KMS-11 (cell line): Measurements from ENCODE around the gene NIPSNAP3A.

Experiments used
- H2AFZ ChIP-seq: fragments of 200-600 bp; sonication (generic); 2 replicates; pipeline ENCODE4 v1.6.1; 2016; ENCODE audit warnings: antibody characterized with exemption, mixed run types, low read depth
- H3K27ac ChIP-seq: fragments of 200-600 bp; sonication (generic); 2 replicates; pipeline ENCODE4 v1.6.1; 2016; ENCODE audit warnings: mild to moderate bottlenecking, mixed run types
- H3K27me3 ChIP-seq: fragments of 200-600 bp; sonication (generic); 2 replicates; pipeline ENCODE4 v1.6.1; 2017; ENCODE audit warnings: mild to moderate bottlenecking, low read depth, mixed run types, moderate library complexity; ENCODE audit not compliant: insufficient read depth
- H3K36me3 ChIP-seq: fragments of 200-600 bp; sonication (generic); 2 replicates; pipeline ENCODE4 v1.6.1; 2017; ENCODE audit warnings: mild to moderate bottlenecking, mixed run types; ENCODE audit not compliant: insufficient read depth
- H3K4me1 ChIP-seq: fragments of 200-600 bp; sonication (generic); 2 replicates; pipeline ENCODE4 v1.6.1; 2016; ENCODE audit warnings: mild to moderate bottlenecking, low read depth, mixed run types; ENCODE audit not compliant: poor library complexity, severe bottlenecking
- H3K4me2 ChIP-seq: fragments of 200-600 bp; sonication (generic); 2 replicates; pipeline ENCODE4 v1.7.0; 2016; ENCODE audit warnings: mild to moderate bottlenecking, mixed run types
- H3K4me3 ChIP-seq: fragments of 200-600 bp; sonication (generic); IDR thresholded peaks from 2 replicates; pipeline ENCODE4 v1.6.1; 2017; ENCODE audit warnings: low read depth, low read length, mixed read lengths; ENCODE audit not compliant: insufficient read depth
- H3K79me2 ChIP-seq: fragments of 200-600 bp; sonication (generic); 2 replicates; pipeline ENCODE4 v1.6.1; 2016; ENCODE audit warnings: low read depth, mixed run types; ENCODE audit not compliant: insufficient read depth
- H3K9ac ChIP-seq: fragments of 200-600 bp; sonication (generic); 2 replicates; pipeline ENCODE4 v1.6.1; 2016; ENCODE audit warnings: mild to moderate bottlenecking, mixed run types
- H4K20me1 ChIP-seq: fragments of 200-600 bp; sonication (generic); 2 replicates; pipeline ENCODE4 v1.6.1; 2016; ENCODE audit warnings: mild to moderate bottlenecking, mixed run types; ENCODE audit not compliant: insufficient read depth
- TF ChIP-seq, protein P1 (sequence below): fragments of 200-600 bp; sonication (generic); conservative IDR thresholded peaks from 2 replicates; pipeline ENCODE4 v1.6.1; 2017; ENCODE audit warnings: low read depth, mild to moderate bottlenecking, antibody characterized with exemption, low read length, moderate library complexity, mixed read lengths

The NIPSNAP3A gene

DNA sequence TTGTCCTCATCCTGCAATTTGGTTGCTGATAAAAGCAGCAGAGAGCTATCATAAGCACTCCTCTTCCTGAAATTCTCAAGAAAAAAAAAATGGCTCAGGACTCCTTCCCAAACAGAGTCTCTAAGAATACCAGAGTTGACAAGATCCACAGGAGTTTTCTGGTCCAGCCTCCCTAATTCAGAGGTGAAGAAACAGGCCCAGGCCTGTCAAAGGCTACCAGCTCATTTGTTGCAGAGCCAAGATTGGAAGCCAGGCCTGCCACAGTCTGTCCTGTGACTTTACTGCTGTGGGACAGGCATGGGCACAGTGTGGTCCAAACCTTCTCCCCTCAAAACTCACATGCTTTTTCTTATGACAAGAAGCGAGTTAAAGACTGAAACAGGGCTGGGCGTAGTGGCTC is 58.0 kb downstream of the NIPSNAP3A start:
- TF ChIP-seq, protein P1, sequence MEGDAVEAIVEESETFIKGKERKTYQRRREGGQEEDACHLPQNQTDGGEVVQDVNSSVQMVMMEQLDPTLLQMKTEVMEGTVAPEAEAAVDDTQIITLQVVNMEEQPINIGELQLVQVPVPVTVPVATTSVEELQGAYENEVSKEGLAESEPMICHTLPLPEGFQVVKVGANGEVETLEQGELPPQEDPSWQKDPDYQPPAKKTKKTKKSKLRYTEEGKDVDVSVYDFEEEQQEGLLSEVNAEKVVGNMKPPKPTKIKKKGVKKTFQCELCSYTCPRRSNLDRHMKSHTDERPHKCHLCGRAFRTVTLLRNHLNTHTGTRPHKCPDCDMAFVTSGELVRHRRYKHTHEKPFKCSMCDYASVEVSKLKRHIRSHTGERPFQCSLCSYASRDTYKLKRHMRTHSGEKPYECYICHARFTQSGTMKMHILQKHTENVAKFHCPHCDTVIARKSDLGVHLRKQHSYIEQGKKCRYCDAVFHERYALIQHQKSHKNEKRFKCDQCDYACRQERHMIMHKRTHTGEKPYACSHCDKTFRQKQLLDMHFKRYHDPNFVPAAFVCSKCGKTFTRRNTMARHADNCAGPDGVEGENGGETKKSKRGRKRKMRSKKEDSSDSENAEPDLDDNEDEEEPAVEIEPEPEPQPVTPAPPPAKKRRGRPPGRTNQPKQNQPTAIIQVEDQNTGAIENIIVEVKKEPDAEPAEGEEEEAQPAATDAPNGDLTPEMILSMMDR = no peak
- H3K79me2 ChIP-seq = no peaks in the 10 kb centered on the region
- no peaks in the 10 kb centered on the region; the same call in 1 of the 2 replicates for H3K36me3 ChIP-seq
- H3K9ac ChIP-seq = no peak overlapping the region
- H3K4me1 ChIP-seq = no peaks in the 10 kb centered on the region
- no peaks in the 10 kb centered on the region for H3K27me3 ChIP-seq
- H4K20me1 ChIP-seq = no peaks in the 10 kb centered on the region
- H3K4me2 ChIP-seq = no peak overlapping the region
- no peak overlapping the region for H3K27ac ChIP-seq
- no peak overlapping the region for H2AFZ ChIP-seq
- no peak overlapping the region for H3K4me3 ChIP-seq

DNA sequence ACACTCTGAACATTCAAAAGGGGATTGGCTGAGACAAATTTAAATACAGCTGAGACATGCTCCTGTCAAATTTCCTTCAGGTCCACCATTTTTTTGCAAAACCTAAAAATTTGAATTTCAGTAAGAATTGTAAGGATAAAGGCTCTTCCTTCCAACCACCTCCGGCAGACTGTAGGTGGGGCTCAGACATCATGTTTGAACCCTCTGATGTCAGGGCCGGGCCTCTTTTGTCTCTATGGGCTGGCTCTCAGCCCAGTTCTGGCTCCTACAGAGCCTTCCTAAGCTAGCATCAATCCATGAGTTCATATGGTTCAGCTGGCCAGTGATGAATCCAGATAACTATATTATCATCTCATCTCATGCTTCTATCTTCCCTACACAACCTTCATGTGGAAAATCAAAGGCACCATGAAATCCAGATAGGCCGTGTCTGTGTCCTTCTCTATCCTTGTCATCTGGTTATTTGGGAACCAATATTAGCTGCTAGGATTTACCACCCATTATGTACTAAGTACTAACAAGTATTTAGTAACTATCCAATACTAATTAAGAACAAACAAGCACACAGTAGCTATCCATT is 60.6 kb downstream of the NIPSNAP3A start:
- Histone ChIP-seq H3K27me3 (no peaks in the 10 kb centered on the region), H3K4me2 (no peak overlapping the region), H3K4me3 (no peak overlapping the region), H3K36me3 (no peaks in the 10 kb centered on the region), H3K4me1 (no peaks in the 10 kb centered on the region), H3K79me2 (no peaks in the 10 kb centered on the region), H2AFZ (no peak overlapping the region), H3K27ac (no peak overlapping the region), H4K20me1 (no peaks in the 10 kb centered on the region), H3K9ac (no peak overlapping the region)
- TF ChIP-seq, protein P1 = no peak
